ACHN (cell line): ENCODE data around the gene TXK.

Experiments
- DNase-seq: peaks from one replicate; pipeline ENCODE4 v3.0.0-alpha.2; 2015
- in situ Hi-C: cut with HindIII; loops from 2 replicates; pipeline ENCODE4 v1.10.0; 2017; ENCODE audit warnings: low sequenced_read_pairs, low pct_ligation_motif_present, low pct_unique_long_range_greater_than_20kb

The TXK gene

DNA sequence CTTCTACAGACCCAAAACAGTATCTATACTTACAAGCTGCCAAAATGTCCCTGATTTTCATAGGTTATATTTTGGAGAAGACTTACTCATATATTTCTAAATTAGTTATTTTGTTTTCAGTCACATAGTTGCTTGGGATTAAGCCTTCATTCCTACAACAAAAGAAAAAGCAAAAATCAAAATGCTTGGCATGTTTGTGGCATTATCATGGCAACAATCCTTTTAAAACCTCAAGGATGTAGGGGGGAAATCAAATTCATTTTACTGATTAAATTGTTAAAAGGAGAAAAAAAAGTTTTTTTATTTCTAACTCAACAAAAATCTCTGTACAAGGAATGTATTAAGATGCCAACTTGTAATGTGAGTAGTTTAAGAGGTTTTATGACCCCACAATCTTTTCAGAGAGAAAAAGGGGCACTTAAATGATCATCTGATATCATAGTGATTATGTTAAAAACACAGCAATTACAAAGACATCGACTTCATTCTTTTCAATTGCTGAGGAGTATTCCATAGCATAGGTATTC is 23.5 kb downstream of the TXK start:
- DNase-seq: no peak
- in situ Hi-C loops: no loop called here

DNA sequence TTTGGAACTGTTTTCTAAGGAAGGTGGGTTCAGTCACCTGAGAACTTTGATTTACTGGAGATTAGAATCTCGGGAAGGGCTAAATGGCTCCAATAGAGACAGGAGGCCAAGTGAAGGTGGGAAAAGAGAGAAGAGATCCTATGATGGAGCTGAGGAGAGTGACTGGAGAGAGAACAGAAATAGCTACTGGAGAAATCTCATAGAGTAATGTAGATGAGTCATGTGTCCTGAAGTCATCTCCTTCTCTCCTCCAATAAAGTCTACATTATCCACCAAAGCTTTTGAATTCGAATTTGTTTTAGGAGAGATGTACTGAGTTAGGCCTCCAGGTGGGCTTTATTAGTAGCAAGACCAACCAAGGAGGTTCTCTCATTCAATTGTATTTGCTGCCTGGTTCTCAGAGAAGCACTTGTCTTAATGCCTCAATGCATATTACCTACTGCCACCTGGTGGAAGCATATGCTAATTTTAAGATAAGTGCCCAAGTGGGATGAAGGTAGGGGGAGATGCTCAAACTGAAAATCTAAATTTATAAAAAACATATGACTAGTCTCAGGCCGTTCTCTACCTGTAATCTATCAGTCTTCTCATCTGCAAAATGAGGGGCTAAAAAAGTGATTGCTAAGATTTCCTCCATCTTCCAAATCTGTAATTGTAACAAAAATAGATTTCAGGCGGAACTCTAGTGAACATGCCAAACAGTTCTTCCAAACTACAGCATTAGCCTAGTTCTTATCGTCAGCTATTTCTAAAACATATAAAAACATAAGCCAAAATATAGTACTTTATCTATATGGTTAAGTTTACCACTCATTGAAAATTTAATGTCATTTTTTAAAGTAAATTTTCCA is 24.4 kb downstream of the TXK start:
- DNase-seq: peak; percentile 67
- in situ Hi-C loops: no loop called here

DNA sequence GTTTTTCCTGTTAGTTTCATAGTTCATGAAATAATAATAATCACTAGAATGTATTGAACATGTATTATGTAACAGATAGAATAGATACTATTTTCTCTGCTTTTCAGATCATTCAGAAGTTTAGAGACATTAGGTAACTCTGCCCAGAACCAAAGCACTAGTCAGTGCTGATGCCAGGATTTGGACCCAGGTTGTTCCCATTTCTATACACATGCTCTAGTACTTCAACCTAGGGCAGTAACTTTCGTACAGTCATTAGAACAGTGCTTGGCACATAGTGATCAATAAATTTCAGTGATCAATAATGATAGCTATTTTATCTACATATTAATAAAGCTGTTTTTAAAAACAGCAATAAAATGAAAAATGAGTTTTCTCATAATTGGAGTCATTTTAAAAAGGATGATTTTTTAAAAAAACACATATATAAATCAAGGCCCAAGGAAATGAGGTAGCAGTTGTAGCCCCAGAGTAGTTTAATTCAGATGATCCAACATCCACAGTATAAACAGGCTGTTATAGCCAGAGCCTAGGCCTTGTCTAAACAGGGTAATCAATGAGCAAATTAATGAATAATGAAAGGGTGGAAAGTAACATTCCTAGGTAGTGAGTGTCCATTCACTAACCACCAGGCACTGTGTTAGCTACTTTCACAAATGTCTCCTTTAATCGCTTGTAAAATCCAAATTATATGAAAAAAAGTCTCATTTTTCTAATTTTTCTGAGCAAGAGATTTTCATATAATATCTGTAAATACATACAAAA is 25.6 kb downstream of the TXK start:
- peak; percentile 22 for DNase-seq
- in situ Hi-C loops: no loop called here

DNA sequence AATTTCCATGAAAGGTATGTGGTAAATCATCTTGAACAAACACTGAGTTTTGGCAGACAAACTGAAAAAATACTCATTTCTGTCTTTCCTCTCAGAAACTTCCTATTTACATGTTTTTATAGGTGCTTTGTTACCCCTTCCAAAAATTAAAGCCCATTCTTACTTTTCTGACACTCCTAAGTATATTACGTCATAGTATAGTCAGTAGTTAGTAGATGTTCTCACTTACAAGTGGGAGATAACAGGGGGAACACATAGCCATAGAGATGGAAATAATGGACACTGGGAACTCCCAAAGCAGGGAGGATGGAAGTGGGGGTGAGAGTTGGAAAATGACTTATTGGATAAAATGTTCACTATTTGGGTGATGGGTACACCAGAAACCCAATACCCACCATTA is 28.8 kb downstream of the TXK start:
- no peak for DNase-seq
- in situ Hi-C loops: no loop called here

DNA sequence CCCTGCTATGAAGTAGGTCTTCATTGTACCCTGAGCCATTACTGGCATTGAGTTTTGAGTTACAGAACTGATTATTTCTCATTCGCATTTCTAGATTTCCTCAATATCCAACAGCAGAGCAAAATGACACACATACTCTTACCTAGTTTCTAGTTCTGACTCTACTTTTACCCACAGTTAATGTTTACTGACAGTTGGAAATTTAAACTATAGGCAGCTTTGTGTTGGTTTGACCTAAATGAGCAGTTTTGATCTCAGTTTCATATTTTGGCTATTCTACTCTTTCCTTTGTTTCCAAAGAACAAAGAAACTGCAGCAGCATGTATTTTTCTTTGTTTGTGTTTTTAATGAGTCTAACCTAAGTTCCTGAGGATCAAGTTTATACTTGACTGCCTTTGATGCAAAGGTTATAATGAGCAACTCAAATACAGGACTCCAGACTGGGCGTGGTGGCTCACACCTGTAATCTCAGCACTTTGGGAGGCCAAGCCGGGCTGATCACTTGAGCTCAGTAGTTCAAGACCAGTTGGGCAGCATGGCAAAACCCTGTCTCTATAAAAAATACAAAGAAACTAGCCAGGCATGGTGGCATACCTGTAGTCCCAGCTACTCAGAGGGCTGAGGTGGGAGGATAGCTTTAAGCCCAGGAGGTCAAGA is 30.4 kb downstream of the TXK start:
- in situ Hi-C loops: no loop called here
- no peak for DNase-seq

DNA sequence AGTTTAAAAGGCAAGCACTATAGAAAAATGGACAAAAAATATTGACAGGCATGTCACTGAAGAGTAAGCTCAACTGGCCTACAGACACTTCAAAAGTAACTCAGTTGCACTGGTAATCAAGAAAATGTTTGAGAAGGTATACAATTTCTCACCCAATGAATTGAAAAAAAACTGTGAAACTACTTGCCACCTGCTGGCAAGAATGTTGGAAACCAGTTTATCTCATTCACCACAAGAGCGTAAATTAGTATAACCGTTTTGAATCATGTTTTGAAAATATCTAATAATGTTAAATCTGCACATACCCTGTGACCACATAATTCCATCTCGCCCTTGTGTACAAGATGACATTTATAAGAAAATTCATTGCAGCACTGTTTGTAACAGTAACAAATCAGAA is 31.7 kb downstream of the TXK start:
- no peak for DNase-seq
- in situ Hi-C loops: no loop called here

DNA sequence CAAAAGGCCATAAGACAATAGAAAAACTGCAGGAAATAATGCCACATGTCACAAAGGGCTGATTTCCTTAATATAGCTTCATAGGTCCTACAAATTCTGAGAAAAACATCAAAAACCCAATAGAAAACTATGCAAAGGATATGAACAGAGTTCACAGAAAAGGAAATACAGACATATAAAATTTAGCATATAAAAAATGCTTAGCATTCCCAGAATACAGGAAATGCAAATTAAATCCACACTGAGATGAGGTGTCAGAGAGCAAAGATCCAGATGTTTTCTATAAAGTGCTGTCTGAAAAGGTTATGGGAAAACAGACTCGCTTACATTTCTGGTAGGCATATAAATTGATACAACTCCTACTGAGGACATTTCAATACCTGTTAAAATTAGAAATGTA is 33.8 kb downstream of the TXK start:
- no peak for DNase-seq
- in situ Hi-C loops: no loop called here

DNA sequence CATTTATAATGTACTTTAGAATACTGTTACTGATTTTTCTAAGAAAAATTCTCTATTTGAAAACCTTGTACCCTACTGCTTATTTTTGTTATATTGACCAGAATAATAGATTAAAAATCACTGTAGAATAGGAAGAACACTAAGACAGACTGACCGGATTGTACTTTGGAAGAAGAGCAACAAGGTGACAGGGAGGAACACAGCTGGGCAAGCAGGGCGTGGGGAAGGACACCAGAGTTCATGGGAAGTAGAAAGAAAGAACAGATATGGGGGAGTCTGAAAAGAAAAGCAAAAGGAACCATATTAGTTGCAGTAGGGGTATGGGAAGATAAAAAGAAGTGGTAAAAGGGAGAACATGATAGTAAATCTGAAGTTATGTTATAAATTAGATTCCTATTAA is 38.6 kb downstream of the TXK start:
- in situ Hi-C loops: no loop called here
- no peak for DNase-seq

DNA sequence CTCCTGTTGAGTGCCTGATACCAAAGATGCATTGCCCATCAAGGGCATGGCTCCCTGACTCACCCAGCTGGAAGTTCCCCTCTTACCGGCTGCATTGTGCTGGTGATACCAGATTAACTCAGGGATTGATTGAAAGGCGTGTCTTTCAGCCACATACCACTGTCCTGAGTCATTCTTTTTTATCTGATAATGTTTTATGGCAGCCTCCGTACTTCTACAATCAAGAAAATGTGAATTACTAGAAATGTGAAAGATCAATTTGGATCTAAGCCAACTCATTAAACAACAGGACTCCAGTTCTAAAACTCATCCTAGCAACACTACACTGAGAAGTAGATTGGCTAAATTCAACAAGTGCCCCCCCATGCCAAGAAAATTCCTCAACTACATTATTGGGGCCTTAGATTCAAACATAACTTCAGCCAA is 40.0 kb downstream of the TXK start:
- in situ Hi-C loops: no loop called here
- DNase-seq: peak; percentile 49

DNA sequence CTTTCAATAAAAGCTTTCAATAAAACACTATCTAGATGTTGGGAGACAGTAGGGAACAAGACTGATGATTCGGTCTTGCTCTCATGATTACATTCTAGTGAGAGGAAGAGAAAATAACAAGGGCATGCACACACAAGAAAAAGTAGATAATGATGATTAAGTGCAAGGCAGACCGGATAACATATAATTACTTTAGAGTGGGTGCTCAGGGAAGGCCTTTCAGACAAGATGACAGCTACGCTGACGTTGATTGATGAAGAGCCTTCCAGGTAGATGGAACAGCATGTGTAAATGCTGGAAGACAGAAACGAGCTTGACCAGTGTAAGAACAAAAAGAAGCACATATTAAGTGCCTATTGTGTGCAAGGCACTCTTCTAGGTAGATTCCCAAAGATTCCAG is 43.4 kb downstream of the TXK start:
- no peak for DNase-seq
- in situ Hi-C loops: no loop called here

DNA sequence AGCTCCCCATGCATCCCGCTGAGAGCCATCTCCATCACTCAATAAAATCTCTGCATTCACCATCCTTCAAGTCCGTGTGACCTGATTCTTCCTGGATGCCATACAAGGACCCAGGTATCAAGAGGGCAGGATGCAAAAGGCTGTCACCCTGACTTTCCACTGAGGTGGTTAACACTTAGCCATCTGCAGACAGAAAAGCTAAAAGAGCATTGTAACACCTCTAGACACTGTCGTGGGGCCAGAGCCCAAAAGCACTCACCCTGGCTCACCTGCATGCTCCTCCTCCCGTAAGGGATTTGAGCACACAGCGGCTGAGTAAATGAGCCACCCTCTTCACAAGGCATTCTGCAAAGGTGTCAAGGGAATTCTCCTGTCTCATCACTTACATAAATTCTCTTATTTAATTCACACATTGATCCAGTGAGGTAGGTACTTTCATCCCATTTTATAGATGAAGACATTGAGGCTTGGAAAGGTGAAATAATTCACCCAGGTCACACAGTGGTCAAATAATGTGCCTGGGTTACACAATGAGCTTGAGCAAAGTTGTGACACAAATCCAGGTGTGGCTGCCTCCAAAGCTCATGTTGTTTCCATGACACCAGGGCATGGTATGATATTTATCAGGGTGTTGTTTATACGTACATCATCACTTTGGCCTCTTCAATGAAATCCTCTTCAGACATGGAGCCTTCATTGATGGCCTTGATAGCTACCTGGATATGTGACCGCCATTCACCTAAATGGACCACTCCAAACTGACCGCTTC is 48.0 kb downstream of the TXK start:
- in situ Hi-C loops: no loop called here
- no peak for DNase-seq

DNA sequence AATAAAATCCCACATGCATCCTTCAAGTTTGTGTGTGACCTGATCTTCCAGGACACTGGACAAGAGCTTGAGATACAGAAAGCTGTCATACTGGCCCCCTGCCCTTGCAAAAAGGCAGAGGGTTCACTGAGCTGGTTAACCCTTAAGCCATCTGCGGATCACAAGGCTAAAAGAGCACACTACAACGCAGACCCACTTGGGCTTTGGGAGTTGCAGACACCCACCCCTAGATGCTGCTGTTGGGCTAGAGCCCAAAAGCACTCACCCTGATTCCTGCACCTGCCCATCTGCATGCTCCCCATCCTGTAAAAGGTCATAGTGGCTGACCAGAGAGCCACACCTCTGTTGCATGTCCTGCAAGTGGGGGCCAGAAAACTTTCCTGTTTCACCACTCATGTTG is 51.1 kb downstream of the TXK start:
- in situ Hi-C loops: no loop called here
- no peak for DNase-seq

DNA sequence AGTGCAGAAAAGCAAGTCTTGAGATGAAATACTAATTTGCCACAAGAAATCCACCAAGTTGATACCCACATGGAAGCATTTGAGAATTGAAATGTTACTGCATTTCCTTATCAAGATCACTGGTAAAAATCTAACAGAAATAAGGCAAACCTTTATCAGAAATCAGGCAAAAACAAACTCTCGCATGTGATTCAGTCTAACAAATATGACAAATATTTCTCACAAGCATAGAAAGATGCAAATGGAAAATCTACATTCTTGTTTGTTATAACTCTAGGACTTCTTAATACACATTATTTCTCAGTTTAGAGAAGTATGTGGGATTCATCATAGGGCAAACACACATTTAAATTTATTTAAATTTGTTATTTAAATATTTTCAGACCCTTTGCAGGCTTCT is 52.9 kb downstream of the TXK start:
- DNase-seq: peak; percentile 4

DNA sequence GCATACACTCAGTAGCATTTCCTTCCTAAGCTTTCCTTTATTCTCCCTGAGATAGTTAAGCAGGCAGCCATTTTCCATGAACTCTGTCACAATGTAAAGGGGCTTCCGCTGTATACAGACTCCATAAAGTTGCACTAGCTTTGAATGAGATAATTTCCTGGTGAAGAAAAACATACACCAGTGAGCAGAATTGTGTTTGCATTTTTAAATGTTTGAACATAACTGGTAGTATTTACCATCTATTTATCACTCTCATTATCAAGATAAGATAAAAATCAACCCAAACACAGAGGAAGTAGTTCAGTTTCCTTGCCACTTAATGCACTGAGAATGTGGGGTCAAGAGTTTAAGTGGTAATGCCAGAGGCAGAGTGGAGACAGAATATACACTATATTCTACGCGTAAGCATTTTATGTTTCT is 54.1 kb downstream of the TXK start:
- DNase-seq: peak; percentile 38
- in situ Hi-C loops: no loop called here

More for the DNA sequence above, 52.9 kb downstream of the TXK start:
- in situ Hi-C loops: no loop called here

DNA sequence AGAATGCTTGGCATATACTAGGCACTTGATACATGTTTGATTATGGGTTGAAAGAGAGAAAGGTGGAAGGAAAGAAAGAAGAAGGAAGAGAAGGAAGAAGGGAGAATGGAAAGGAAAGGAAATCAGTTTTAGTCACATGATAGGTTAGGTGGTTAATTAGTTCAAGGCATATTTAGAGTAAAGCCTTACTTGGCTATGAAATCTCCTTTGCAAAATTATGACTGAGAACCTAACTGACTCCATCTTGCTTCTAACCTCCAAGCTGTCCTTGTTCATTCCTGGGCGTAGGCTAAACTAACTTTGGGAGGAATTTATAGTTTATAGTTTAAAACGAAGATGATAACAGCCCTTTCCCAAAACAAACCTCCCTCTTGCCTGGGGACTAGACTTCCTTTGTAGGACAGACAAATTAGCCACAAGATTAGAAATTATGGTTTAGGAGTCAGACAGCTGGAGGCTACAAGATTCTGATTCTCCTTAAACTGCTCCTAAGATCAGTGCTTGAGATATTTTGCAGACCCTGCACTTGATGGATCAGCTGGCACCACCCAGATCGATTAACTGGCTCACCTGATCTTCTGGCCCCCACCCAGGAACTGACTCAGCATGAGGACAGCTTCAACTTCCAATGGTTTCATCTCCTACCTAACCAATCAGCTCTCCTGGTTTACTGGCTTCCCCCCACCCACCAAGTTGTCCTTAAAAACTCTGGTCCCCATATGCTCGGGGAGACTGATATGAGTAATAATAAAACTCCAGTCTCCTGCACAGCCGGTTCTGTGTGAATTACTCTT is 55.0 kb downstream of the TXK start:
- in situ Hi-C loops: no loop called here
- DNase-seq: no peak

DNA sequence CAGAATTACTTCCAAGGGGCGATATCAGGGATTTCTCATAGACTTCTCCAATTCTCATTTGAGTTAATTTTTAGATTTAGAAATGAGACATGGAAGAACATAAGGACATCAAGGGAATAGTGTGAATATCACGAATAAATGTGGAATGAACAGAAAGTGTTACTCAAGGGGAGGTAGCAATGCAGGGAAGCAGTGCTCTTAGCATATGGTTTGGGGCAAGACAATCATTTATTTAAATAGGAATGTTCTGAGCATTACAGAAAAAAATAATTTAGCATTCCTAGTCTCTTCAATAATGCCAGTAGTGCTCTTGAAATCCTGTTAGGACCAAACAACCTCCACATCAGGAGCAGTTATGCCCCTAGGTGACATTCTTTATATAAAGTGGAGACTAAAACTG is 55.6 kb downstream of the TXK start:
- in situ Hi-C loops: no loop called here
- no peak for DNase-seq

DNA sequence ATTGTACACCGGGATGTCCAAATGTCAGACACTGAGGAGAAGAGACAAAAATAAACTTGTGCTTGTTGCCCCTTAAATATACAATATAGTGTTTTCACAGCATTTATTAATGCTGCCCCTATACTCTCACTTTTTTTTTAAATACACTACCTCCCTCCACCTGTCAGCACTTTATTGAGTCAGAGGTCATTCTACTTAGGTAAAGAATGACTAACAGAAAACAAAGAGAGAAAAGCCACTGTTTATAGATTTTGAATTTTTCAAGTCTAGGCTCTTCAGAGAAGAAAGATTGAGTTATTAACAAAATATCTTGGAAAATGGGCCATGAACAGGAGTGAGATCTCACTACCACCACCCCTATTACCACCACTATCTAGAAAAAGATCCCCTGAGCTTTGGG is 59.4 kb downstream of the TXK start:
- no peak for DNase-seq
- in situ Hi-C loops: no loop called here

DNA sequence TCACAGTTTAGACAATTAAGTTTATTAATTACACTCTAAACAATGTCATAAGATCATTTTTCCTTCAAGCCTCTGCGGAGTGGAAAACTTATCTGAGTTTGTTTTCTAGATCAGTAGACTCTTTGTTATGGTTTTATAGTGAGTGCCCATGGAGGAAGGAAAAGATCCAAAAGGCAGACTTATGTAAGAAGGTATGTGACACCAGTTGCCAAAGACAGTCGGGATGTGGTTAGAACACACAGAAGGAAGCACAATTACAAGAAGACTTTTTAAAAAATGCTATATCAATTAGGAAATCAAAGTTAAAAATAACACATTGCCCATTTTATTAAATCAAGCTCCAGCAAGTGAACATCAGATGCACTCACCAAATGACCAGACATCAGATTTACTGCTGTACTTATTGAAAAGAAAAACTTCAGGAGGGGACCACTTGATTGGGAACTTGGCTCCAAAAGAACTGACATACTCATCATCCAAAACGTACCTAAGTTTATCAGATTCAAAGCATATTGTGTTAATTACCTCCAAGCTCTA is 60.4 kb downstream of the TXK start:
- no peak for DNase-seq
- in situ Hi-C loops: no loop called here
